HUES48 (cell line): ENCODE results near the gene RNF141.

ENCODE experiments used
- H3K27ac ChIP-seq: one replicate; pipeline ENCODE4 v1.7.0; 2013; ENCODE audit warnings: low read depth, low read length, inconsistent platforms
- H3K27me3 ChIP-seq: 2 replicates; pipeline ENCODE4 v1.6.1; 2013; ENCODE audit warnings: mild to moderate bottlenecking, low read length; ENCODE audit not compliant: control insufficient read depth, insufficient read depth
- H3K36me3 ChIP-seq: 2 replicates; pipeline ENCODE4 v1.6.1; 2013; ENCODE audit warnings: low read length; ENCODE audit not compliant: control insufficient read depth, insufficient read depth
- H3K4me1 ChIP-seq: 2 replicates; pipeline ENCODE4 v1.6.1; 2013; ENCODE audit warnings: mild to moderate bottlenecking, low read length; ENCODE audit not compliant: control insufficient read depth, insufficient read depth
- H3K4me3 ChIP-seq: 2 replicates; pipeline ENCODE4 v1.5.1; 2013; ENCODE audit warnings: mild to moderate bottlenecking, low read depth, low read length
- H3K9ac ChIP-seq: 2 replicates; pipeline ENCODE4 v1.6.1; 2013; ENCODE audit warnings: mild to moderate bottlenecking, low read depth, low read length, moderate library complexity
- H3K9me3 ChIP-seq: 2 replicates; pipeline ENCODE4 v1.6.1; 2013; ENCODE audit warnings: low read length; ENCODE audit not compliant: control insufficient read depth, insufficient read depth

Gene RNF141

GRCh38 chr11:10497371-10498021 lies 43.5 kb downstream of the RNF141 start:
- no peak overlapping the region for H3K27ac ChIP-seq
- H3K4me1 ChIP-seq, result no peaks in the 10 kb centered on the region
- no peaks in the 10 kb centered on the region for H3K9me3 ChIP-seq
- H3K9ac ChIP-seq, result no peak overlapping the region
- no peaks in the 10 kb centered on the region for H3K27me3 ChIP-seq
- H3K36me3 ChIP-seq, result no peaks in the 10 kb centered on the region
- H3K4me3 ChIP-seq, result no peak overlapping the region

DNA sequence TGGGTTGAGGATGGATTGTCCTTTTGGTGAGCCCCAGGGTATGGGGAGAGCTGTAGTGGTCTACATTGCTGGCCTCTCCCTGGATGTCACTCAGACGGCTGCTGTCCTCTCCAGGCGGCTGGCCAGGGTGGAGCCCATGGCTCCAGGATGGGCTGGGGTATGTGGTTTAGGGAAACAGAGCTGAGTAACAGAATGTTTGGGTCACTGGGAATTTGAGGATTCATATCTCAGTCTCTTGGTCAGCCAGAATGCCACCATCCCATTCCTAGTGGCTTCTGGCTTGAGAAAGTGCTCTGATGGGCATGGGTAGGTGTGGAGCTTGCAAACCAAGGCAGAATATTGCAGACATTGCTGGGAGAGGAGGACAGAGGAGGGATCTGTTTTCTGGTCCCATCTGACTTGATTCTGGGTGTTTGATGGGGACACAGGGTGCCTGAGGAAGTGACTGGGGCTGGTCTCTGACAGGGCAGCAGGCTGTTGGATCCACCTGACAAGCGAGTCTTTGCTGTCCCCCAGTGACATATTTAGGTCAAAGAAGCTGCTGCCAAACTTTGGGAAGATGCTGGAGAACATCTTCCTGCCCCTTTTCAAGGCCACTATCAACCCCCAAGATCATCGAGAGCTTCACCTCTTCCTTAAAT lies 44.6 kb downstream of the RNF141 start:
- H3K4me3 ChIP-seq, result no peak overlapping the region
- no peaks in the 10 kb centered on the region for H3K4me1 ChIP-seq
- no peaks in the 10 kb centered on the region for H3K9me3 ChIP-seq
- no peak overlapping the region for H3K9ac ChIP-seq
- H3K27ac ChIP-seq, result no peak overlapping the region
- H3K27me3 ChIP-seq, result no peaks in the 10 kb centered on the region
- H3K36me3 ChIP-seq, result no peaks in the 10 kb centered on the region

DNA sequence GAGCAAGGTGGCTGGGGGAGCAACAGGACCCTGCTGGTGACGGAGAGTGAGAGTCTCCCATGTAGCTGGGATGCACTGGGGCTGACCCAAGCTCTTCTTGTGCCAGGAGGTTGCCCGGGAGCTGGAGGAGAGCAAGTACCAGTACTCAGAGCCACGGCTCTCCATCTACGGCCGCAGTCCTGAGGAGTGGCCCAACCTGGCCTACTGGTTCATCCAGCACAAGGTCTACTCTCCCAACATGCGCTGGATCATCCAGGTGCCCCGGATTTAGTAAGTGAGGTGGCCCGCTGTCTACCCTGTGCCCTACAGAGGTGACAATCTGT lies 45.6 kb downstream of the RNF141 start:
- no peak overlapping the region for H3K9ac ChIP-seq
- no peak overlapping the region for H3K4me3 ChIP-seq
- no peaks in the 10 kb centered on the region for H3K27me3 ChIP-seq
- no peaks in the 10 kb centered on the region for H3K36me3 ChIP-seq
- H3K27ac ChIP-seq, result no peak overlapping the region
- H3K4me1 ChIP-seq, result 0 out of 2 replicates have a peak, but pooled peaks cover 5% of the 10 kb centered on the region
- H3K9me3 ChIP-seq, result no peaks in the 10 kb centered on the region

DNA sequence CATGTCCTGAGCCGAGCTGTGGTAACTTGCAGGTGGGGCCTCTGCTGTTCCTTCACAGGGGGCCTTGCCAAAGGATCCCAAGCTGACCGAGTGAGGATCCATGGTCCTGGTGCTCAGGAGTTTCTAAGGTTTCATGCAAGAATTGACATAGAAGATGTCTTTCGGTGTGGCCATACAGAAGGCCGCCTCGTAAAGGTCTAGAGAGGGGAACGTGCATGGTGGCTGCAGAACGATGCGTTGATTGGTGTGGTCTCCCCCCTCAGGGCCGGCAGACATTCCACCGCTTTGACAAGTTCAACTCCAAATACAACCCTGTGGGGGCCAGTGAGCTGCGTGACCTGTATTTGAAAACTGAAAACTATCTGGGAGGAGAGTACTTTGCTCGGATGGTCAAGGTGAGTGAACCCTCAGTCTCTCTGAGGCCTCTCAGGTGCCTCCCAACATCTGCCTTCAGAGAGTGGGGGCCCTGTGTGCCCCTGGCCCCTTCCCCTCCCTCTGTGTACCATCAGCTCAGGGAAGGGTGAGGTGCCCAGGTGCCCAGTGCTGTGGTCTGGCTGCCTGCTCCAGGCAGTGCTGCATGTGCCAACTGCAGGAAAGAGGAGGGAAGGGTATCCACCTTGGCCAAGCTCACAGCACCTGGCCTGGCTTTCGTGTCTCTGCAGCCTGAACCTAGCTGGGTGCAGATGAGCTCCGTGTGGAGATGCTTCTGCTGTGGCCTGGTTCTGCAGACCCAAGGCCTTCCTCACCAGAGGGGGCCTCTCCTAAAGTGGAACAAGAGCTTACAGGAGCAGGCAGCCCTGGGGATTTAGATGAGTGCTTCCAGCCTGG lies 46.1 kb downstream of the RNF141 start:
- no peaks in the 10 kb centered on the region for H3K36me3 ChIP-seq
- no peak overlapping the region for H3K9ac ChIP-seq
- H3K27ac ChIP-seq, result no peak overlapping the region
- H3K4me3 ChIP-seq, result no peak overlapping the region
- 0 out of 2 replicates have a peak, but pooled peaks cover 5% of the 10 kb centered on the region for H3K4me1 ChIP-seq
- no peaks in the 10 kb centered on the region for H3K27me3 ChIP-seq
- H3K9me3 ChIP-seq, result no peaks in the 10 kb centered on the region

- Histone ChIP-seq H3K4me3 (no peak overlapping the region), H3K9ac (no peak overlapping the region), H3K27me3 (no peaks in the 10 kb centered on the region), H3K9me3 (no peaks in the 10 kb centered on the region), H3K4me1 (0 out of 2 replicates have a peak, but pooled peaks cover 5% of the 10 kb centered on the region), H3K36me3 (no peaks in the 10 kb centered on the region), H3K27ac (no peak overlapping the region)
These were observed 47.8 kb downstream of the RNF141 start for GRCh38 chr11:10493041-10493663.

GRCh38 chr11:10492084-10492483 lies 48.9 kb downstream of the RNF141 start:
- Histone ChIP-seq H3K27ac (no peak overlapping the region), H3K4me3 (no peak overlapping the region), H3K9me3 (no peaks in the 10 kb centered on the region), H3K36me3 (no peaks in the 10 kb centered on the region), H3K4me1 (0 out of 2 replicates have a peak, but pooled peaks cover 5% of the 10 kb centered on the region), H3K9ac (no peak overlapping the region), H3K27me3 (no peaks in the 10 kb centered on the region)

- H3K36me3 ChIP-seq, result no peaks in the 10 kb centered on the region
- H3K4me3 ChIP-seq, result no peak overlapping the region
- H3K27me3 ChIP-seq, result no peaks in the 10 kb centered on the region
- H3K9me3 ChIP-seq, result no peaks in the 10 kb centered on the region
- no peak overlapping the region for H3K27ac ChIP-seq
- no peak overlapping the region for H3K9ac ChIP-seq
- 0 out of 2 replicates have a peak, but pooled peaks cover 5% of the 10 kb centered on the region for H3K4me1 ChIP-seq
These were observed 50.4 kb downstream of the RNF141 start for GRCh38 chr11:10490398-10491241.

DNA sequence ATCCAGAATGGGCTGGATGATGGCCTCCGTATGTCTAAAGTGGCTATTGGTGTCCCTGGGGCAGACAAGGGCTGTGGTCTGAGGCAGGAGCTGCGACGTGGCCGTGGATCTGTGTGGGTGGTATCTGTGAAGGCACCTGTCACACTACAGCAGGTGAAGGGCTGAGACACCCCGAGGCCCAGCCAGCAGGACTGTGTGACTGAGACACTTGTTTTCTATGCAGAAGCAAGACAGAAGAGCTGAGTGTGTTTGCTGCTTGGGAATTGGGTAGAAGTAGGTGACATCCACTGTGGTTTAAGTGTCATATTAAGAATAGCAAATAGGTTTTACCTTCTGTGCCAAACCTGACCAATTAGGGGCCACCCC lies 51.0 kb downstream of the RNF141 start:
- Histone ChIP-seq H3K9me3 (no peaks in the 10 kb centered on the region), H3K27me3 (no peaks in the 10 kb centered on the region), H3K27ac (no peak overlapping the region), H3K4me3 (no peak overlapping the region), H3K9ac (no peak overlapping the region), H3K36me3 (no peaks in the 10 kb centered on the region), H3K4me1 (0 out of 2 replicates have a peak, but pooled peaks cover 5% of the 10 kb centered on the region)

DNA sequence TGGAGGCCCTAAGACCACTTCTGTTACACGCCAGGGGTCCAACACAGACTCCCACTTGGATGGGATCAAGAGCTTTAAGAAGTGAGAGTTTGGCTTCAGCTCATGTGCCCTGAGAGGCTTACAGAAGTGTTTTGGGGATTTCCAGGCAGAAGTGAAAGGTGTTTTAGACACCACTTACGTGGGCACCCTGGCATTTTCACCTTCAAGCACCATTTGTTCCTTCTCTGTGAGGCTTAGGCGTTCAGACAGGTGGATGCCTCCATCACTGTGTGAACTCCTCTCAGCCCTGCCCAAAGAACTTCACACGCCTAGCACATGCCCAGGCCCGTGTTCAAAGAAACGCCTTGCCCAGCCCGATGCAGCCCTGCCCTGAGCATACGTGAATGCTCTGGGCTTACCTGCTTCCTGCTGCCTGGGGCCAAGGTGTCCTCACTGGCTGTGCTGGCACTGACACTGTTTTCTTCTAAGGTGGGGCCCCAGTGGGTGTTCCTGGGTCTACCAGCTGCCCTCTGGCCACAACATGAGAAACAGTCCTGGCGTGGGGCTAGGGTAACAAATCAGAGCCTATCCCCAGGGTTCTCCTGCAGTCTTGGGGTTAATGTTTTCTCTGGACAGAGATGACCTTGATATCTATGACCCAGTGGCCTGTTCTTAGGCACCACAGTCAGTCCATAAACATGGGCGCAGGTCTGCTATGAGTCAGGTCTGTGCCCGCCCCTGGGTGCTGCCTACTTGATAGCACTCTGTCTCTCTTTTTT lies 51.9 kb downstream of the RNF141 start:
- Histone ChIP-seq H3K27ac (no peak overlapping the region), H3K9ac (no peak overlapping the region), H3K27me3 (no peaks in the 10 kb centered on the region), H3K4me1 (0 out of 2 replicates have a peak, but pooled peaks cover 5% of the 10 kb centered on the region), H3K4me3 (no peak overlapping the region), H3K9me3 (no peaks in the 10 kb centered on the region), H3K36me3 (no peaks in the 10 kb centered on the region)
